Activated T-cell treated with anti-CD3 and anti-CD28 coated beads, Interleukin-2, amount 50 U/mL, for 1 hour (primary cell): ENCODE measurements around the gene CD2BP2.

ENCODE experiments used
- DNase-seq: peaks from one replicate; pipeline ENCODE4 v3.0.0-alpha.2; 2020

The CD2BP2 gene

GRCh38 chr16:30378236-30379157 lies 23.4 kb upstream of the CD2BP2 start:
- peak; percentile 100 for DNase-seq

- peak; percentile 91 for DNase-seq
Observed at GRCh38 chr16:30377812-30378235, 22.7 kb upstream of the CD2BP2 start.

GRCh38 chr16:30377050-30377811 lies 22.1 kb upstream of the CD2BP2 start:
- DNase-seq, result no peak

- no peak for DNase-seq
Observed at GRCh38 chr16:30376461-30376902, 21.4 kb upstream of the CD2BP2 start.

GRCh38 chr16:30375864-30376263 lies 20.8 kb upstream of the CD2BP2 start:
- no peak for DNase-seq

- DNase-seq, result no peak
Observed at GRCh38 chr16:30374538-30374937, 19.4 kb upstream of the CD2BP2 start, which contains the start of gene MYL11. Gene MYL11 (plus strand): TSS chr16:30374802. CDS start chr16:30374858, 56 bp downstream.

GRCh38 chr16:30372725-30373124 lies 17.6 kb upstream of the CD2BP2 start:
- no peak for DNase-seq

- DNase-seq, result no peak
Observed at GRCh38 chr16:30372038-30372712, 17.1 kb upstream of the CD2BP2 start.

GRCh38 chr16:30371248-30371816 lies 16.2 kb upstream of the CD2BP2 start:
- DNase-seq, result no peak

- DNase-seq, result peak; percentile 98
Observed at GRCh38 chr16:30370456-30371247, 15.5 kb upstream of the CD2BP2 start, which contains the start of gene TBC1D10B. Gene TBC1D10B (minus strand): TSS chr16:30370494. CDS start chr16:30370183, 311 bp downstream.

GRCh38 chr16:30369938-30370455 lies 14.9 kb upstream of the CD2BP2 start:
- peak; percentile 41 for DNase-seq

- peak; percentile 38 for DNase-seq
Observed at GRCh38 chr16:30369091-30369937, 14.2 kb upstream of the CD2BP2 start.

GRCh38 chr16:30368792-30369090 lies 13.6 kb upstream of the CD2BP2 start:
- no peak for DNase-seq

GRCh38 chr16:30368122-30368791 lies 13.1 kb upstream of the CD2BP2 start:
- DNase-seq, result no peak

- no peak for DNase-seq
Observed at GRCh38 chr16:30367349-30368009, 12.4 kb upstream of the CD2BP2 start.

GRCh38 chr16:30366511-30366910 lies 11.4 kb upstream of the CD2BP2 start:
- no peak for DNase-seq

GRCh38 chr16:30365200-30365599 lies 10.1 kb upstream of the CD2BP2 start:
- DNase-seq, result no peak

- DNase-seq, result no peak
Observed at GRCh38 chr16:30361180-30361579, 6.1 kb upstream of the CD2BP2 start.

GRCh38 chr16:30359871-30360170 lies 4.7 kb upstream of the CD2BP2 start:
- no peak for DNase-seq
